Measurements from ENCODE around the gene ACTC1.

Gene ACTC1

GRCh38 chr15:34799149-34800101 is 4.1 kb upstream of the ACTC1 start:
- no peak for DNase-seq (ENCODE audit: low spot score)

GRCh38 chr15:34796847-34797435 is 1.6 kb upstream of the ACTC1 start:
- no peak for DNase-seq (ENCODE audit: low spot score)

GRCh38 chr15:34794590-34795206 is 651 bp downstream of the ACTC1 start:
- no peak for DNase-seq (ENCODE audit: low spot score)

DNA sequence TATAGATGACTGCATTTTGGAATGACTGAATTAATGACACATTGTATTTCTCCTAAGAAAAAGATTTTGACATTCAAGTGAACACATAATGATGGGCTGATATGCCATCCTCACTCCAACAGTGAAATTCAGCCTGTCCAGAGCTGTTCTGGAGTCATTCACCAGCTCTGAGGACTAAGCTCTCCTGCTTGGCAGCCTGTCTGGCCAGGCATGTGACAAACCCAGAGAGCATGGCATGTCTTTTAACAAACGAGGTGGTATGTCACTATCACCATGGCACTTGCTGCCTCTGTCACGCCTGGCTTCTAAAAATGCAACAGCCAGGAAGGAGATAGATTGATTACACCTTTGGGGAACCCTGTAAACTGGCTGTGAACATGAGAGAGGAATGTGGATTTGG is 1.4 kb downstream of the ACTC1 start:
- DNase-seq (ENCODE audit: low spot score), result no peak

DNA sequence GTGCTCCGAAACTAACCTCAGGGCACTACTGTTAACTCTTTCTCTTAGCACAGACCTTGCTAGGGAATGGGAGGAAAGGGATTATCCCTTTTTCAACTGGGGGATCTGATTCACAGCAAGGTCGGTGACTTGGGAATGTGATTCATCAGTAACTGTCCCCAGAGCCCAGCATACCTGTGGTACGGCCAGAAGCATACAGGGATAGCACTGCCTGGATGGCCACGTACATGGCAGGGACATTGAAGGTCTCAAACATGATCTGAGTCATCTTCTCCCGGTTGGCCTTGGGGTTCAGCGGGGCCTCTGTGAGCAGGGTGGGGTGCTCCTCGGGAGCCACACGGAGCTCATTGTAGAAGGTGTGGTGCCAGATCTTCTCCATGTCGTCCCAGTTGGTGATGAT is 2.3 kb downstream of the ACTC1 start:
- DNase-seq (ENCODE audit: low spot score), result no peak

DNA sequence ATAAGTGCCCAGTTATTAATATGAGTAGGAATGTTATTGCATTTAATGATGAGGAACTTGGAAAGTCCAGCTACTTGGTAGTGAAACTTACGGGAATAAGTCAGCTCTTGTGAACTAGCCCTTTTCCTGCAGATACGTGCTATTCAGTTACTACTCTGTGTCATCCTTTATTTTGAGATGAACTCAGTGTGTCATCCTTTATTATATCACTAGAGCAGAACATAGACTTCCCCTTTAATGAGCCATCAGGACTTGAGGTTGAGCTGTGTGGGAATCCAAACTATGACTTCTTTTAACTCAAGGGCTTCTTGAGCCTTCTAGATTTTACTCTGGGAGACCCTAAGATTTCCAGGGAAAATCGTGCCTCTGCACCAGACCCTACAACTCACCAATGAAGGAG is 3.6 kb downstream of the ACTC1 start:
- DNase-seq (ENCODE audit: low spot score), result no peak

GRCh38 chr15:34790121-34790520 is 5.2 kb downstream of the ACTC1 start:
- DNase-seq (ENCODE audit: low spot score), result no peak

DNA sequence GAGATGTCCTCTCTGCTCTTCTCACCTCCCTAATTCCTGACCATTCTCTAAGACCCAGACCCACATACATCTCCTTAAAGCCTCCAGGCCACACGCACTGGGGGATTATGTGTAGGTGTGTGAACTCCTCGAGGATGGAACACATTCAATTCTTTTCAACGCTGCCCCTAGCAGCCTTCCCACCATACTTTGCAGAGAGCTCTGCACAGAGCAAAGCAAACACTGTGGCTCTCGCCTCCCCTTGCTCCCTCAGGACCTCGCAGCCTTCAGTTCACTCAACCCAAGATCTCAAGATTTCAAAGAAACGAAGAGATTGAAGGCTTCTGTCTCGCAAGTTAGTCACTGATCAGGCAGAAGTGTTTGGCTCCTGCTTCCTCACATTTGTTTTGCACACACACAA is 6.0 kb downstream of the ACTC1 start:
- DNase-seq (ENCODE audit: low spot score), result no peak

DNA sequence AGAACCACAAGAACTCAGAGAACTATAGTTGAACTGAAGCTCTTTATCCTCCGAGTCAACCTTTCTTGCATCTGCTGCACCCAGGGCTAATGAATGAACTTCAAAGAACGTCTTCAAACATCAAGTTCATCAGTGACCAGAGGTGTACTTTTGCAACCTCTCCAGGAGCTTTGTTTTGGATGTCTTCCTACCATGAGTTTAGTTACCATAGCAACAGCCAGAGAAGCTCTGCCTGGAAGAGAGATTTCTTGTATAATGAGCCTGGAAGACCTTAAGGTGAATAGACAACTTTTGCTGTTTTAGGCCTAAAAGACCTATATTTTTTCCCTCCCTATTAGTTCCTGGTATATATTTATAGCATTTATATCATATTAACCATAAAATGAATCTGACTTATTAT is 9.1 kb downstream of the ACTC1 start:
- DNase-seq (ENCODE audit: low spot score), result no peak

GRCh38 chr15:34783991-34784390 is 11.4 kb downstream of the ACTC1 start:
- no peak for DNase-seq (ENCODE audit: low spot score)

GRCh38 chr15:34783431-34783830 is 11.9 kb downstream of the ACTC1 start:
- no peak for DNase-seq (ENCODE audit: low spot score)

DNA sequence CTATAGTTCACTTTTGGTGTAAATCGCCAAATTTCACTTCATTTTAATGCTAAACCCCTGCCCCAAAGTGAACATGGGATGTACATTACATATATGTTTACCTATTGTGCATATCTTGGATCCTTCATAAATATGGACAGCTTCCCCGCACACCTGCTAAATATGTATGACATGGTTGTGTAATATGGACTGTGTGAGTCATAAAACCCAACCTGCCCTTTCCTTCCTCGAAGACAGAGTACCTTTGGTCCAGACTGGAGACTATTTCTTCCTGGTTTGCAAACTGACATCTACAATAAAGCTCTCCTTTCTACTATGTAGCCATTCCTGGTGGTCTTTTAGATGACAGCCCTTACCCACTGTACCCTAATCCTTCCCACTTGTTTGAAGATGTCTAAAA is 12.4 kb downstream of the ACTC1 start:
- no peak for DNase-seq (ENCODE audit: low spot score)

DNA sequence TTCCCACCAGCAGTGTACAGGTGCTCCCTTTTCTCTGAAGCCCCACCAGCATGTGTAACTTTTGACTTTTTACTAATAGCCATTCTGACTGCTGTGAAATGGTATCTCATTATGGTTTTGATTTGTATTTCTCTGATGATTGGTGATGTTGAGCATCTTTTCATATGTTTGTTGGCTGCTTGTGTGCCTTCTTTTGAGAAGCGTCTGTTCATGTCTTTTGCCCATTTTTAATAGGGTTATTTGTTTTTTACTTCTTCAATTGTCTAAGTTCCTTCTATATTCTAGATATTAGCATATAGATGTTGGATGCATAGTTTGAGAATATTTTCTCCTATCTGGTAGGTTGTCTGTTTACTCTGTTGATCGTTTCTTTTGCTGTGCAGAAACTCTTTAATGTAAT is 14.6 kb downstream of the ACTC1 start:
- DNase-seq (ENCODE audit: low spot score), result no peak

DNA sequence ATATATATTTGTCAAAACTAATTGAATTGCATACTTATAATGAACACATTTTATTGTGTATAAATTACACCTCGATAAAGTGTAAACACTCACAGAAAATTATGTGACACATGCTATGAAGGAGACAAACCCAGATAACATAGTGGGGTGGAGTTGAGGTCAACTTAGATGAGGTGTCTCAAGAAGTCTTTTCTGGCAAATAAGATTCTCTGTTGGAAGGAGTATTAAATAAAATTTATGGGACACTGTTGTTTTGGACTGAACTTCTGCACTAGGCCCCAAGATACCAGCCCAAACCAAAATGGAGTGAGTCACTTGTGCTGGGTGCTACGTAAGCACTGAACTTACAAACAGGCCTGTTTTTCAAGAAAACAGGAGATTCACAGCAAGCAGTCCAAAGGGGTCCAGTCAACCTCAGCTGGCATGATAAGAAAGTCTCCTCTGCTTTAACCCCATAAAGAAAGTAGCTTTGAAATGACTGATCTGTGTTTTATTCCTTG is 18.7 kb downstream of the ACTC1 start:
- no peak for DNase-seq (ENCODE audit: low spot score)

- DNase-seq (ENCODE audit: low spot score), result no peak
Measured at GRCh38 chr15:34773917-34774316, 21.4 kb downstream of the ACTC1 start.

GRCh38 chr15:34773013-34773412 is 22.3 kb downstream of the ACTC1 start:
- no peak for DNase-seq (ENCODE audit: low spot score)

GRCh38 chr15:34772312-34772711 is 23.0 kb downstream of the ACTC1 start:
- DNase-seq (ENCODE audit: low spot score), result no peak

- no peak for DNase-seq (ENCODE audit: low spot score)
Measured at GRCh38 chr15:34769711-34770110, 25.6 kb downstream of the ACTC1 start.

GRCh38 chr15:34768530-34768929 is 26.8 kb downstream of the ACTC1 start:
- no peak for DNase-seq (ENCODE audit: low spot score)

DNA sequence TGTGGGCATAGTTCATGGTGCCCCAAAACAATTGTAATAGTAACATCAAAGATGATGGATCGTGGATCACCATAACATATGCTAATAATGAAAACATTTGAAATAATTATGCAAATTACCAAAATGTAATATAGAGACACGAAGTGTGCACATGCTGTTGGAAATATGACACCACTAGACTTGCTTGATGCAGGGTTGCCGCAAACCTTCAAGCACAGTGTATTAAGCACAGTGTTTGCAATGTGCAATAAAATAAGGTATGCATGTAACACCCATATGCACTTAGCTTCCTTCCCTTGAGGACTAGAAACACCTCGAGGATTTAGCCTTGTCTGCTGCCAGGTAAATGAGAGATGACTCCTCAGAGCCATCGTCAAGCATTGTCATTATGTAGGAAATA is 29.6 kb downstream of the ACTC1 start:
- DNase-seq (ENCODE audit: low spot score), result no peak

GRCh38 chr15:34760909-34761308 is 34.4 kb downstream of the ACTC1 start:
- no peak for DNase-seq (ENCODE audit: low spot score)

DNA sequence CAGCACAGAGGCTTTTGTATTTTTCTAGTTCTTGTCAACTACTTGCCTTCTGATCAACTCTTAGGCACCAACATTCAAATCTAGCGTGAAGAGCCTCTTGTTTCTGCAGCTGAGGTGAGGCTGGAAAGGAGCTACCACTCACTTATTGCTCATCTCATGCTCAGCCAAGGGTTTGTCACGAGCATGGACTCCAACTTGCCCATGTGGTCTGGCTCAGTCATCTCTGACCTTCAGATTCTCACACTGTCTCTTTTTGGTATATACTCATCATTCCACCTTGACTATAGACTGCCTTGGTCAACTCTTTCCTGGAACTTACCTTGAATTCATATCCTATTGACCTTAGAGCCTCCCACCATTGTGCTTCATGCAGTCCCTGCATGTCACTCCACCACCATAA is 35.4 kb downstream of the ACTC1 start:
- DNase-seq (ENCODE audit: low spot score), result no peak

DNA sequence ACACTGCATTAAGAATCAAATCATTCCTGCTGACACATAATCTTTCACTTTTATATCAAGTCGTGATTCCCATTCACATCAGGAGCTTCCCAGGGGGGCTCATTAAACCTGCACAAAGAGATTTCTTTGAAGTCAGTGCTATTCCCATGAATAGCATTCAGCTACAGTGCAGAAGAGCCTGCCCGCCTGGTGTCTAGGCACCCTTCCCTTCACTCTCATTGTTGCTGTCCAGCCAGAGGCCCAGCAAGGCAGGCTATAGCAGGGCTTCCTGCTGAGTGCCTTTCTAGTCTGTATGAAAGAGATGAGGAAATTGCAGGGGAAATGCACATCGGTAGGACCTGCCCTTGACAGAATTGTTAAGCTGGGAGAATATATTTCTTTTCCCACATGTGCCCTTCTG is 36.0 kb downstream of the ACTC1 start:
- no peak for DNase-seq (ENCODE audit: low spot score)

All from HuH-7.5 (cell line).